GM23248 (cell line): ENCODE data around the gene ABHD12.

Experiments
- EZH2 ChIP-seq: fragments of 200-600 bp; sonication (generic); IDR thresholded peaks from 2 replicates; pipeline ENCODE4 v1.6.1; 2018; ENCODE audit warnings: antibody characterized with exemption, mild to moderate bottlenecking; ENCODE audit not compliant: insufficient read depth, poor library complexity, severe bottlenecking
- EZH2phosphoT487 ChIP-seq: fragments of 200-600 bp; sonication (generic); IDR thresholded peaks from 2 replicates; pipeline ENCODE4 v1.6.1; 2018; ENCODE audit warnings: antibody characterized with exemption, moderate library complexity, mild to moderate bottlenecking, low read depth; ENCODE audit not compliant: insufficient read depth

- TF ChIP-seq EZH2 (no peak), EZH2phosphoT487 (no peak)
These were observed 33.9 kb upstream of the ABHD12 start for GRCh38 chr20:25424536-25424935.
